RPMI8226 (cell line): ENCODE results near the gene CFAP157.

ENCODE experiments used
- DNase-seq: peaks from one replicate; pipeline ENCODE4 v3.0.0-alpha.2; 2015

The CFAP157 gene

GRCh38 chr9:127716412-127716811 is 9.6 kb downstream of the CFAP157 start:
- no peak for DNase-seq

GRCh38 chr9:127717766-127718165 is 11.0 kb downstream of the CFAP157 start:
- no peak for DNase-seq

GRCh38 chr9:127720031-127720864 is 13.5 kb downstream of the CFAP157 start:
- DNase-seq = no peak

GRCh38 chr9:127720865-127721227 is 14.1 kb downstream of the CFAP157 start:
- DNase-seq = no peak

GRCh38 chr9:127721391-127721821 is 14.6 kb downstream of the CFAP157 start:
- no peak for DNase-seq

- no peak for DNase-seq
Measured at GRCh38 chr9:127722055-127722745, 15.4 kb downstream of the CFAP157 start.

GRCh38 chr9:127723013-127723412 is 16.2 kb downstream of the CFAP157 start:
- DNase-seq = no peak

- no peak for DNase-seq
Measured at GRCh38 chr9:127723444-127723843, 16.7 kb downstream of the CFAP157 start.

GRCh38 chr9:127724012-127724411 is 17.2 kb downstream of the CFAP157 start:
- no peak for DNase-seq

- no peak for DNase-seq
Measured at GRCh38 chr9:127726871-127727270, 20.1 kb downstream of the CFAP157 start.

- no peak for DNase-seq
Measured at GRCh38 chr9:127728808-127729207, 22.0 kb downstream of the CFAP157 start.

- DNase-seq = no peak
Measured at GRCh38 chr9:127729522-127730256, 22.9 kb downstream of the CFAP157 start.

- DNase-seq = no peak
Measured at GRCh38 chr9:127730262-127730661, 23.5 kb downstream of the CFAP157 start.

- no peak for DNase-seq
Measured at GRCh38 chr9:127730799-127731410, 24.1 kb downstream of the CFAP157 start.

GRCh38 chr9:127731938-127732337 is 25.1 kb downstream of the CFAP157 start:
- DNase-seq = no peak

- no peak for DNase-seq
Measured at GRCh38 chr9:127732444-127732843, 25.7 kb downstream of the CFAP157 start.

GRCh38 chr9:127733614-127734013 is 26.8 kb downstream of the CFAP157 start:
- DNase-seq = no peak

- DNase-seq = no peak
Measured at GRCh38 chr9:127734247-127734746, 27.5 kb downstream of the CFAP157 start.

- DNase-seq = peak; percentile 99
Measured at GRCh38 chr9:127734747-127735529, 28.1 kb downstream of the CFAP157 start, which contains the start of gene TOR2A. TOR2A (minus strand) TSS chr9:127735294; CDS start chr9:127735270, 24 bp downstream.

- DNase-seq = no peak
Measured at GRCh38 chr9:127735530-127736185, 28.9 kb downstream of the CFAP157 start.

GRCh38 chr9:127738666-127739065 is 31.9 kb downstream of the CFAP157 start:
- no peak for DNase-seq
